ENCODE data around the gene MEGF6.

The MEGF6 gene

DNA sequence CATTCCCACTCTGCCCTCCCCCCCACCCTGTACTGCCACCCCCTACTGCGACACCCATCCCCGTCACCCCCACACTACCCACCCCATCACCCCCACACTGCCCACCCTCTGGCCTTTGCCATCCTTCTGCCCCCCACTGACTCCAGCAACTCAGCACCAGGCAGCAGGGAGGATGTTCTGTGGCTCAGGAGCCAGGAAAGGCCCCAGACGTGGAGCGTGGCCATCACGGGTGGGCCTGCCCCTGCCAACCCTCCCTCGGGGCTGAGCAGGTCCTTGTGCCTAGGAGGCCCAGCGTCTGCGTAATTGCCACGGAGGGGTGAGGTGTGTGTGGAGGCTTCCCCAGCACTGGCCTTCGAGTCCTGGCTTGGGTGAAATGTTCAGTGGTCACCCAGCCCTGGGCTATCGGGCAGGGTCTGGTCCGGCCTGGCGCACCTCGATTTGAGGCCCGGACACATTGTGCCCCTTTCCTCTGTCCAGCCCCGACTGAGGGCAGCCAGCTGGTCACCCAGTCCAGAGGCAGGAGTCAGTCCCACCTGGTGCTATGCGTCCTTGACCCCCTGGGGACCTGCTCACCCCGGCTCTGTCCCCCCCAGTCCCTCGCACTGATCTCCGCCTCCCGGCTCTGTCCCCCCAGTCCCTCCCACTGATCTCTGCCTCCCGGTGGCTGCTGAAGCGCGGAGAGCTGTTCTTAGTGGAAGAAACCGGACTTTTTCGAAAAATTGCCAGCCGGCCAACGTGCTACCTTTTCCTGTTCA lies 133.9 kb downstream of the MEGF6 start:
- FAIRE-seq: no peak
- DNase-seq (ENCODE audit: extremely low spot score, insufficient read length, low read depth): no peak

DNA sequence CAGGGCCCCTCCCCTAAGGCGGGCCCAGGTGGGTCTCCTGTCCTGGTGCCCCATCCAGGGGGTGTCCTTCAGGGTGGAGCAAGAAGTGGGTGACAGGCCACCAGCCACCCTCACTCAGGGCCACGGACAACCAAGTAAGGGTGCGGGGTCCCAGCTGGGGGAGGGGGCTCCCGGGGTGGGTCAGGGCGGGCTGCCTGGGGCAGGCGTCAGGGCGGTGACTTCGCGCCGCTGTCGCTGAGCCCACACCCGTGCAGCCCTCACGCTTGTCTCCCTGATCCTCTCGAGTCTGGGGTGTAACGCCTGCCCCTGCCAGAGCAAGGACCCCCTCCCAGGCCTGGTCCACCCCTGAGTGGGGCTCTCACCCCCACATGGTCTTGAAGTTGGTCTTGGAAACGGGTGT lies 134.6 kb downstream of the MEGF6 start:
- FAIRE-seq (no peak), DNase-seq (ENCODE audit: extremely low spot score, insufficient read length, low read depth) (no peak)

DNA sequence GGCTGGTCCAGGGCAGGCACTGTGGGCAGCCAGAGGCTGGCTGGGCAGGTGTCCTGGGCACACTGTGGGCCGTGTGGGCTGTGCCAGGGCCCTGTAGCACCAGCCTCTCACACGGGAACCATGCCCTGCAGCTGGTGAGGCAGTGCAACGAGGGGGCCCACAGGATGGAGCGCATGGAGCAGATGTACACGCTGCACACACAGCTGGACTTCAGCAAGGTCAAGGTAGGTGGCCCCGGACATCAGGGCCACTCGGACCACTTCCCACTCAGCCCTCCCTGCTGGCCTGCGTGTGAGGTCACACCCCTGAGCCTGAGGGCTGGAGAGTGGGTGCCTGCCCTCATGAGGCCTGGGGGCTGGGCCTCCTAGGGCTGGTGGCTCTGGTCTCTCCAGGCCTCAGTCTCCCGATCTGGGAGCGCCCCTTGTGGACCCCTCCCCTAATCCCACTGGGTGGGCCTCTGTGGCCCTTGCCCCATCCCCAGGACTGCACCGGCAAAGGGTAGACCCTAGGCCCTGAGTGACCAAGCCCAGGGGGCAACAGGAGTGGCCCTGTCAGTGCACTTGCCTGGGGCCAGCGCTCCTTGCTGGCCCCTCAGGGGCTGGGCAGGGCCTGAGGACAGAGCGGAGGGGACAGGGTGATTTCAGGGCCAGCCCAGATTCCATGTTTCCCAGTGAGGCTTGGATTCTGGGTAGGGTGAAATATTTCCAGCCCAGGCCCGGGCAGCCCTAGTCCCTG lies 135.3 kb downstream of the MEGF6 start:
- DNase-seq (ENCODE audit: extremely low spot score, insufficient read length, low read depth) (no peak), FAIRE-seq (no peak)

DNA sequence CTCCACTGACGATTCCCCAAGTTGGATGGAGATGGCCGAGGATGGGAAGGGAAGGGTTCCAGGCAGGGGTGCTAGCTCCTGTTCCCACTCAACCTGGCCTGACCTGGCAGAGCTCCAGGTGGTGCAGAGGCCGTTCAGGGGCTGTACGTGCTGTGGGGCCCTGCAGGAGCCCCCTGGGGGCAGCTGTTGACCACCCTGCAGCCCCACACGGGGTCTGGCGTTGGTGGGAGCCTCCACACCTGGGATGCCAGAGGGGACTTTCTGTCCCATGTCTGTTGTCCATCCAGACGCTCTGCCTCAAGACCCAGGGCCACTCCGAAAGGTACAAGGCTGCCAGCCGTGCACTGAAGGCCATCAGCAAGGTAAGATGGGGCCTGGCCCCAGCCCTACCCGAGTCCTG lies 136.9 kb downstream of the MEGF6 start:
- DNase-seq (ENCODE audit: extremely low spot score, insufficient read length, low read depth): no peak
- FAIRE-seq: no peak

DNA sequence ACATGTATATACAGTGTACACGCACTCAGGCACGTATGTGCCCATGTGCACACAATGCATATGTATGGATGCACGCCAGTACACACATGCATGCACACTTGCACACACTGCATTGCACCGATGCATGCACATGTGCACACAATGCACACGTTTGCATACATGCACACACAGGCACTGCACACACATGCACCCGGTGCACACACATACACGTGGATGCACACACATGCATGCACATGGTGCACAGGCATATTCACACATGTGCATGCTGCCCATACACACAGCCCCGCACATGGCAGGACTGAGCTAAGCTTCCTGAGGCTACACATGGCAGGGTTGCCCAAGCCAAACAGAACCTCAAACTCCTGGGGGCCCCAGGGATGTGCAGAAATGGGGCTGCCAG lies 137.3 kb downstream of the MEGF6 start:
- FAIRE-seq: no peak

GRCh38 chr1:3473381-3473844 lies 137.9 kb downstream of the MEGF6 start:
- DNase-seq (ENCODE audit: extremely low spot score, insufficient read length, low read depth) (no peak), FAIRE-seq (no peak)

More for the DNA sequence above, 137.3 kb downstream of the MEGF6 start:
- no peak for DNase-seq (ENCODE audit: extremely low spot score, insufficient read length, low read depth)

DNA sequence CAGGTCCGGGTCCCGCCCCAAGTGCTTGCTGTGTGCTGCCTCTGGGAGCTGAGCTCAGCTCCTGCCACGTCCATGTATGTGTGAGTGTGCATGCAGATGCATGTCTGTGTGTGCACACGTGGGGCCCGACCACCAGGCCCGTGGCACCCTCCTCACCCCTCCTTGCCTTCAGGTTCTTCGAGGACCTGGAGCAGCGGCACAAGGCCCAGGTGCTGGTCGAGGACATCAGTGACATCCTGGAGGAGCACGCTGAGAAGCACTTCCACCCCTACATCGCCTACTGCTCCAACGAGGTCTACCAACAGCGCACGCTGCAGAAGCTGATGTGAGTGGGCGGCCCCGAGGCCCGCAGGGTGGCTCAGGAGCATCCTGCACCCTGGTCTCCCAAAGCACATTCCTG lies 138.4 kb downstream of the MEGF6 start:
- DNase-seq (ENCODE audit: extremely low spot score, insufficient read length, low read depth) (no peak), FAIRE-seq (no peak)

- DNase-seq (ENCODE audit: extremely low spot score, insufficient read length, low read depth): no peak
- FAIRE-seq: no peak
These were observed 139.0 kb downstream of the MEGF6 start for GRCh38 chr1:3472088-3472850.

GRCh38 chr1:3471356-3472087 lies 139.8 kb downstream of the MEGF6 start:
- no peak for FAIRE-seq
- no peak for DNase-seq (ENCODE audit: extremely low spot score, insufficient read length, low read depth)

GRCh38 chr1:3470650-3471355 lies 140.5 kb downstream of the MEGF6 start:
- FAIRE-seq (no peak), DNase-seq (ENCODE audit: extremely low spot score, insufficient read length, low read depth) (no peak)

- FAIRE-seq (no peak), DNase-seq (ENCODE audit: extremely low spot score, insufficient read length, low read depth) (no peak)
These were observed 141.3 kb downstream of the MEGF6 start for GRCh38 chr1:3469849-3470649.

DNA sequence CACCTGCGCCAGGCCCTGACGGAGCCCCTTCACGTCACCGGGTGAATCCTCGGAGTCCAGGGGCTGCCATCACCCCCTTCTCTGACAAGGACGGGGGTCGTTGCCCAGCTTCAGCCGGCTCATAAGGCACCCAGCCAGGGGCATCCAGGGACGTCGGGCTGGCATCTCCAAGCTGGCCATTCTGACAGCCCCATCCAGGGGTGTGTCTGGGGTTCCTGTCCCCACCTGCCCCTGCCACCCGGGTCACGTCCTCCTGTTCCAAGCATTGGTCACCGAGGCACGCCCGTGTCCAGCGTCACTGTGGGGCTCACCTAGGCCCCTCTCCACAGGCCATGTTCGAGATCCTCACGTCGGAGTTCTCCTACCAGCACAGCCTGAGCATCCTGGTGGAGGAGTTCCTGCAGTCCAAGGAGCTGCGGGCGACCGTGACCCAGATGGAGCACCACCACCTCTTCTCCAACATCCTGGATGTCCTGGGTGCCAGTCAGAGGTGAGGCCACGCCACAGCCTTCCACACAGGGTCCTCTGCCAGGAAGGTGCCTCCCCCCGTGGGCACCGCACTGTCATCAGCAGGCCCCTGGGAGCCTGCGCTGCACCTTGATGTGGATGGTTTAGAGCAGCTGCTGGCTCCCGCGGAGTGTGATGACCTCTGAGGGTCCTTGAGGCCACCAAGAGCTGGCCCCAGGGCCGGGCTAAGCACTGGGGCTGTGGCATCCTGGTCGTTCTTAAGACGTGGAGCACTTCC lies 142.0 kb downstream of the MEGF6 start:
- FAIRE-seq: no peak

GRCh38 chr1:3468236-3469103 lies 142.8 kb downstream of the MEGF6 start:
- FAIRE-seq: no peak
- DNase-seq (ENCODE audit: extremely low spot score, insufficient read length, low read depth): no peak

More for the DNA sequence above, 142.0 kb downstream of the MEGF6 start:
- no peak for DNase-seq (ENCODE audit: extremely low spot score, insufficient read length, low read depth)

- DNase-seq (ENCODE audit: extremely low spot score, insufficient read length, low read depth) (no peak), FAIRE-seq (no peak)
These were observed 143.9 kb downstream of the MEGF6 start for GRCh38 chr1:3467096-3468036.

DNA sequence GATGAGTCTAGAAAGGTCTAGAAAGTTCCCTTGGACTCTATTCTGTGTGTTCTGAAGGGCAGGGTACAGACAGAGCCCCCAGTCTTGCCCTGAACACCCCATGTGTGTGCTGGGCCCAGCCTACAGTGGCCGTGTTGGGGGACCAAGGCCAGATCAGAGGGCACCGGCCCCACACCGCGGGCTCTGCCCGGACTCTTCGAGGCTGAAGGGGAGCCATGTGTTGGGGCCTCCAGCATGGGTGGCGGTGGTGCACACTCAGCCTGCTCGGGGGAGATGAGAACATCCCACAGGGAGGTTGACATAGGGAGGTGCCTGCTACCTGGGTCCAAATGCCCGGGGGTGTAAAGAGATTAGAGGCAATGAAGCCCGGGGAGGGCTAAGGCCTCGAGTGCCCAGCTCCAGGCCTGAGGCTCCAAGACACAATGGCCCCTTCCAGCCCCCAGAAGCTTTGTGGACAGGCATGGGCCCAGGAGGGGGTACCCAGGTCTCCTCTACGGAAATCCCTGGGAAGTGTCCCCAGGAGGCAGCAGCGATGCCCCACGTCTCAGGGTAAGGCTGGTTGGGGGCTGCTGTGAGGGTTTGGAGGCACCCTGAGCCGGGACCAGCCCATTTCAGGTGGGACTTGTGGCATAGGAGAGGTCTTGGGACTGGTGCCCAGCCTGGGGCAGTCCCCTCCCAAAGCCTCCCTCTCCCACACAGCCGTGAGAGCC lies 144.8 kb downstream of the MEGF6 start:
- FAIRE-seq (no peak), DNase-seq (ENCODE audit: extremely low spot score, insufficient read length, low read depth) (no peak)

Measured in GM18507 (cell line).